GM23248 (cell line): ENCODE data around the gene KRT13.

ENCODE experiments used
- EZH2 ChIP-seq: fragments of 200-600 bp; sonication (generic); IDR thresholded peaks from 2 replicates; pipeline ENCODE4 v1.6.1; 2018; ENCODE audit warnings: antibody characterized with exemption, mild to moderate bottlenecking; ENCODE audit not compliant: insufficient read depth, poor library complexity, severe bottlenecking
- EZH2phosphoT487 ChIP-seq: fragments of 200-600 bp; sonication (generic); IDR thresholded peaks from 2 replicates; pipeline ENCODE4 v1.6.1; 2018; ENCODE audit warnings: antibody characterized with exemption, moderate library complexity, mild to moderate bottlenecking, low read depth; ENCODE audit not compliant: insufficient read depth

GRCh38 chr17:41451154-41451728 is 54.2 kb downstream of the KRT13 start:
- TF ChIP-seq EZH2: no peak
- no peak for TF ChIP-seq EZH2phosphoT487
